NCI-H82 treated with DMSO at 0.1 percent for 48 hours (cell line): ENCODE measurements around the gene MCM9.
"Not testable (repeated sequence)": the region's sequence is repeated elsewhere in the genome, so short reads cannot be mapped to it uniquely, and the experiment has no call there.

Experiments
- DNase-seq: peaks from one replicate; lab custom pipeline; 2025; ENCODE audit not compliant: unreplicated experiment; lab: John Stamatoyannopoulos, UW

MCM9 gene

DNA sequence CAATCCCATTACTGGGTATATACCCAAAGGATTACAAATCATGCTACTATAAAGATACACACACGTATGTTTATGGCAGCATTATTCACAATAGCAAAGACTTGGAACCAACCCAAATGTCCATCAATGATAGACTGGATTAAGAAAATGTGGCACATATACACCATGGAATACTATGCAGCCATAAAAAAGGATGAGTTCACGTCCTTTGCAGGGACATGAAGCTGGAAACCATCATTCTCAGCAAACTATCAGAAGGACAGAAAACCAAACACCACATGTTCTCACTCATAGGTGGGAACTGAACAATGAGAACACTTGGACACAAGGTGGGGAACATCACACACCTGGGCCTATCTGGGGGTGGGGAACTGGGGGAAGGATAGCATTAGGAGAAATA lies 66.1 kb downstream of the MCM9 start:
- DNase-seq, result not testable (repeated sequence)

- no peak for DNase-seq
These were observed 67.8 kb downstream of the MCM9 start for GRCh38 chr6:118867181-118867580.

DNA sequence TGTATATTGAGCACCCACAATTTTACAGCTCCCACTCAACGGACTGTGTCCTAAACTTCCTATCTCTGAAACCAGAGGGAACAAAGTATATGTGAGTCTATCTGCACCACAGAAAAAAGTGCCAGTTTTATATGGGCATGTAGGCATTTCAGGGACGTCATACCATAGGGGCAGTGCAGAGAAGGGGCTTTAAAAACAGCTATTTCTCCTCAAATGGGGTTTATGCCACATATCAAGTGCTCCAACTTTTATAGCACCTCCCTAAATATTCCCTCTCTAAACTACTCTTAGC lies 69.9 kb downstream of the MCM9 start:
- no peak for DNase-seq

DNA sequence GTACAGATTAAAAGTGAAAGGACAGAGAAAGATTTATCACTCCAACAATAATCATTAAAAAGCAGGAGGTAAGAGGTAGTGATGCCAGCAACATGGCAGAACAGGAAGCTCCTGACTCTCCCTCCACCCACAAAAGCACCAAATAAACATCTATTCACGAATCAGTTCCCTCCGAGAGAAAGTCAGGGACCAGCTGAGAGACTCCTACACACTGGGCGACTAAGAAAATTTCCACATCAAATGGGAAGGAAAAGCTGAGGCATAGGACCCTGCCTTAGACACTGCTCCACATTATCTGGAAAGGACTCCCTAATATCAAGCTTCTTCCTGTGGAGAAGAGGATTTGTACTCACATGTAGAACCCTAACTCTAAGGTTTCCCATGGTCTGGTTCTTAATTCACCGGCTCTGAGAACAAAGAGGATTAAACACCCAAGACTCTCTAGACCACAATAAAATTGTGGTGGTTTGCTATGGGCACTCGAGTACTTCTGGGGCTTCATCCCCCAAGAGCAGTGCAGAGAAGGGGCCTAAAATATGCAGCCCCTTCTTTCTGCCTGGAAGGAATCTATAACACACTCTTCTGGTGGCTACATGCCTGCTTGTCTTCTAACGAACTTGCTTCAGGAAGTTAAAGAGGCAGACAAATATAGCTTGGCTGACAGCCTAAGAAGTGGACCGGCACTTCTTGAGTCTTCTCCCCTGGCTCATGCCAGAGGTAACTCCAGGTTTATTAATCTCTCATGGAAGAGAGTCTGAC lies 70.4 kb downstream of the MCM9 start:
- DNase-seq, result no peak

DNA sequence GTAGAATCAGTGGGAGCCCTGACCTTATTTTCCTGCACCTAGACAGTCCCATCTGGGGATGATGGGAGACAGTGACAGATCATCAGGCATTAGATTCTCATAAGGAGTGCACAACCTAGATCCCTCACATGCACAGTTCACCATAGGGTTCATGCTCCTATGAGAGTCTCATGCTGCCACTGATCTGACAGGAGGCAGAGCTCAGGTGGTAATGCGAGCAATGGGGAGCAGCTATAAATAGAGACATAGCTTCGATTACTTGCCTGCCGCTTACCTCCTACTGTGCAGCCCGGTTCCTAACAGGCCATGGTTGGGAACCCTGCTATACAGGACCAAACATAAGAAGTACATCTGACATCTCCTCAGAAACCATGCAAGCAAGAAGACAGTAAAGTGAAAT lies 72.5 kb downstream of the MCM9 start:
- no peak for DNase-seq

DNA sequence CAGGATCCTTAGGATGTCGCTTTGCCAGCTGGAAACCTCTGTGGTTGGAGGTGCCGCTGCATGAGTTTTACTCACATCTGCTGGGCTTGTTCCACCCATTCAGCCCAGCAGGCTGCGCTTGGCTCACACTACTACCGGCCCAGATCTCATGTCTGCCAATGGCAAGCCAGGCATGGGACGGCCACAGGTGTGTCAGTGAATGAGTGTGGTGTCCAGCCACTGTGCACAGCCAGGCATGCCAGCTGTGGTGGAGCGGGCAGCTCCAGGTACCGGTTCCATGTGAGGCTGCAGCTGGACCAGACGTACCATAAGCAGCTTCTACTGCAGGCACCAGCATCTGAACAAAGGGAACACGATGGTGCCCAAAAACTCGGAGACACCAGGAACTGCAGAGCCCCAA lies 74.1 kb downstream of the MCM9 start:
- no peak for DNase-seq

- no peak for DNase-seq
These were observed 74.6 kb downstream of the MCM9 start for GRCh38 chr6:118860363-118860762.

DNA sequence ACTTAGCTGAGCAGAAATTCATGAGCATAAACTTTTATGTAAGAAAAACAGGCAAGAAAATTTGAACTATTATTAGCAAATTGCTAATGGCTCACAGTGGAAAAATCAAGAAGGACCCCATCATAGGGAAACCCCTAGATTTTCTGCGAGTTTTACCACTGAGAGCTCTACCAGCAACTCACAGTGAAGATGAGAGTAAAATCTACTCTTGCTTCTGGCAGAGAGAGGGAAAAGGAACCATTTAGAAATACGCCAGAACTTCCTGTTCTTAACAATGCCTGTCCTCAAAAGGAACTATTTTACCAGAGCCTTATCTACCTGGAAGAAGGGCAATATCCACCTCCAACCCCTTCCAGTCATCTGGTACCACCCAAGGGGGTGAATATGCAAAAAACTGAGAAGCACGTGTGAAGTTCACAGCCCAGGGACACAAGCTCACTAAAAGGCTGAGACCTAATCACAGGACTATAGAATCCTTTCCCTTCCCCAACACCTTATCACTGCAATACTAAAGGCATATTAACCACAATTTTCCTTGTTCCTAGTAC lies 75.4 kb downstream of the MCM9 start:
- DNase-seq, result no peak

DNA sequence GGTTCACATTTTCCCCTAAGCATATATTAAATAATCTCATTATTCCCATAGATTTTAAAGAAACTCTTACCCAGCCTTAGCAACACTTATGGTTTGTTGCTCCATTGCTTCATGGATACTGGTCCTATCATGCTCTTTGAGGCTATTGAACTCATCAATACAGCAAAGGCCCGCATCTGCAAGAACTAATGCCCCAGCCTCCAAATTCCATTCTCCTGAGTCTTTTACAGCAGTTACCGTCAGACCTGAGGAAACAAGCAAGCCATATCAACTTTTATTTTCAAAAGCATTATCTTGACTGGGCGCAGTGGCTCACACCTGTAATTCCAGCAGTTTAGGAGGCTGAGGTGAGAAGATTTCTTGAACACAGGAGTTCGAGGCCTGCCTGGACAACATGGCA lies 78.7 kb downstream of the MCM9 start:
- no peak for DNase-seq

DNA sequence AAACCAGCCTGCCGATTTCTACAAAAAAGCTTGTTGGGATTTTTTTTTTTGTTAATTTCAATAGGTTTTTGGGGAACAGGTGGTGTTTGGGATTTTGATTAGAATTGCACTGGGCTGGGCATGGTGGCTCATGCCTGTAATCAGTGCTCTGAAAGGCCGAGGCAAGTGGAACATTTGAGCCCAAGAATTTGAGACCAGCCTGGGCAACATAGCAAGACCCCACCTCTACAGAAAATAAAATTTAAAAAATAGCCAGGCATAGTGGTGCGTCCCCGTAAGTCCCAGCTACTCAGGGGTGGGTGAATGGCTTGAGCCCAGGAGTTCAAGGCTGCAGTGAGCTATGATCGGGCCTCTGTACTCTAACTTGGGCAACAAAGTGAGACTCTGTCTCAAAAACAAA lies 81.6 kb downstream of the MCM9 start:
- DNase-seq, result no peak

- no peak for DNase-seq
These were observed 90.0 kb downstream of the MCM9 start for GRCh38 chr6:118844915-118845314.

DNA sequence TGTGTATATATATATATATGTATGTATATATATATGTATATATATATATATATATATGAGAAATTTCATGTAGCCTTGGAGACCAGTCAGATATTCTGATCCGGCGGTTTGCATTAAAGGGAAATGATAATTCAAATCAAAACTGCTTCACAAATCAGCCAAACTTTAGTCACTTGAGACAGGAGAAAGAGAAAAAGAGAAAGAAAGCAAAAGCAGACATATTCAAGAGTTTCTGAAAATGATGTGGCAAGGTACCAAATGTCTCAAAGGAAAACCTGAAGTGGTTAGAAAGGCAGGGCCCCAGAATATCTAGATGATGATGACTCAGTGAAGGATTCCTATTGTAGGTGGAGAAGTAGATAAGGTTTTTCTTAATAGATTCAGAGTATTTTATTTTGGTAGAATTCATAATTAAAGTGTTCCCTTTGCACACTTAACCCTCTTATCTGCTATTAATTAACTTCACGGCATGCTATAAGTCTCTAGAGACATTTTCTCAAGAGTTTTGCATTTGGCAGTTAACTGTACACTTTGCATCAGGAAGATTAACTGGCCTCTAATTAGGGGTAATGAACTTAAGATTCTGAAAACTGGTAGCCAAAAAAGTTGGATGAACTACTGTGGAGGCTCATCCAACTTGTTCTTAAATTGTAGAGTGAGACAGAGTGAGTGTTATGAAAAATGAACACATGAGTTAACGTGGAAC lies 91.1 kb downstream of the MCM9 start:
- DNase-seq, result no peak

DNA sequence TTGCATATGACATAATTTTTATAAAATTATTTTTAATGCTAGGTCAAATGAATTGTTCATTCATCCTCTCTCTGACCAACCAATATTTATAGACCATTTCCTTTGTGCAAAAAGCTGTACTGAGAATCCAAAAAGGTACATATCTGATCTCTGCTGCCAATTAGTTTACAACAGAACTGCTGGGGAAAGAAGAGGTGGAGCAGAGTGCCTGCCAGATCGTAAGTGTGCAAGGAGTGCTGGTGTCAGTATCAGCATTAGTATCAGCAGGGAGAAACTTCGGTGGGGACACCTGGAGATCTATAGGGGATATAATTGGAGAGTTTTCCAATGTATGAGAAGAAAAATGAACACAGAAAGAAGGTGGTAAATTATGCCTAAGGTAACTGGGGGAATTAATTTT lies 104.3 kb downstream of the MCM9 start:
- DNase-seq, result no peak

DNA sequence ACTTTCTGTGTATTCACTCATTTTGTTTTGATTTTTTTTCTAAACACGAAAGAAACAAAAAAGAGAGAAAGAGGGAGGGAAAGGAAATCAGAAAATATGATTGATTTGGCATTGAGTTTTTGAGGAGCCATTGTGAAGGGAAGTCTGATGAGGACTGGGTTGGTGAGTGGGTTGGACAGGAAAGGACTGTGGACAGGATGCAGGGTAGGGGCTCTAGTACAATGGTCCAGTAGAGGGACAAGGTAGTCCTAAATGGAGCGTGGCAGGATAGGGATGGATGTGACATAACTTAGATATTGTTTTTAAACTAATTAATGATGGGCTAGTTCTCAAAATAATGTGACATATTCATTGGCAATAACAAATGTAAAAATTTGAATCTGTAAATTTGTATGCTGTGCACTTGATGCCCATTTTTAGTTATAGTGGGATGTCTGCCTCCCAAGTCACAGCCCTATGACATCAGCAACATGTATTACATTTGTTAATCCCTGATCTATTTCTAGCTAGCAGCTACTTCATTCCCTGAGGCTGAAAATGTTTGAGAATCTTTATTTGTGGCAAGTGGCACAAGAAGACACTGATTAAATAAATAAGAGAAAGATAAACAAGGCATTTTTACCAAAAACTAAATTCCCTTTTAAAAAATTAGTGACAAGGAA lies 105.0 kb downstream of the MCM9 start:
- DNase-seq, result no peak

DNA sequence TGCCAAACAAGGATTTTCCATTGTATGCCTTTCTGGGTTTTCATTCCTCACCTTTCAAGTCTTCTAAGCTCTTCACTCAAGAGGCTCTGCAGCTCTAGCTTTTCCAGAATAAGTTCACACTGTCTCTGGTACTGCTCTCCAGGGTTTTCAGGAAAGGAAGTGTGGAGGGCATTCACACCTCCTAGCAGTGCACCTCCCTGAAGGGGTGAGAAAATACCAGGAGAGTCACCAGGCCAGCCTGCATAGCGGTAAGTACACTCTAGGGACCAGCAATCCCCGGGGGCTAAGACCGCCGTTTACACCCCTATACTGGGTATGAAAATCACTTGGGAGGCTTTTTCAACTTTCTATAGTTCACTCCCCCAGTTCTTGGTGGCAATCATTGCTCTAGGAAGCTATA lies 108.9 kb downstream of the MCM9 start:
- DNase-seq, result no peak

GRCh38 chr6:118825661-118826060 lies 109.3 kb downstream of the MCM9 start:
- DNase-seq, result no peak

DNA sequence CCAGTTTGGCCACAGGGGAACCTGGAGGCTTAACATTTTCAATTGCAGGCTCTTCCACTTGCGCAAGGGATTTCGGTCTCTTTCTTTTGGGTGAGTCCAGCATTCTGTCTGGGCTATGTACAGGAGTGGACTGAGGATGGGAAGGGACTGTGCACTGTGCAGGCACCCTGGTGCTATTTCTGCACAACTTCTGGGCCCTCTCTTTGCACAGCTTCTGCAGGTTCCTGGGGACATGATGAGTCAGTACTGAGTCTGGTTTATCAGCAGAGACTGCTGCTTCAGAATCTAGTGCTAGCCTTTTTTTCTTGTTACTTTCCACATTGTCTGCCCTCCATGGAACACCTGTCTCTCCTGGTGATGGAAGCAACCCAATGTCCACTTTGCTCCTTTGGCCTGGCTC lies 119.5 kb downstream of the MCM9 start:
- DNase-seq, result no peak

DNA sequence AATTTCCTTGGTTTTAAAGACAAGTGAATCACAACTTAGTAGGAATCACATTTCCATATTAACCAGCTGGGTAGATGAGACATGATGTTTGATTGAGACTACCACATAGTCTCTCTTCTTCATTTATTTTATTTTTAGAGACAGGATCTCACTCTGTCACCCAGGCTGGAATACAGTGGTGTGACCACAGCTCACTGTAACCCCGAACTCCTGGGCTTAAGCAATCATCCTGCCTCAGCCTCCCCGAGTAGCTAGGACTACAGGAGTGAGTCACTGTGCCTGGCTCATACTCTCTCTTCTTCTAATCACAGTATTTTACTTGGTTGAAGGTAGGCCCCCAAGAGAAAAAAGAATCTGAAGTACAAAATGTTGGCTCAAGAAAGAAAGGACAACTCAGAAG lies 121.2 kb downstream of the MCM9 start:
- no peak for DNase-seq

DNA sequence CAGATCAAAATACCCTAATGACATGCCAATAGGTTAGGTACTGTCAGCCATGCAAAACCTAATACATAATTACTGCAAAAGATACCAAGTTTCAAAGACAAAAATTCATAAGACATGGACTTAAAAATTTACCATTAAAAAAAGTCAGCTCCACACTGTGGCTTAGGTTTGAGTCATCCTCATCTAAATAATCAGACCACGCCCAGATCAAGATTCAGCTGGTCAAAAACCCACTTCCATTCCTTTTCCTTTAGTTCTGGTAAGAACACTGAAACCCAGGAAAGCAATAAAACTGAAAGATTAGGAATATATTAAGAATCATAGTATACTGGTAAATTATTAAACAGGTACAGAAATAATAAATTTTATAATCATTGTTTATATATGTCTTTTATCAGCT lies 122.0 kb downstream of the MCM9 start:
- no peak for DNase-seq

DNA sequence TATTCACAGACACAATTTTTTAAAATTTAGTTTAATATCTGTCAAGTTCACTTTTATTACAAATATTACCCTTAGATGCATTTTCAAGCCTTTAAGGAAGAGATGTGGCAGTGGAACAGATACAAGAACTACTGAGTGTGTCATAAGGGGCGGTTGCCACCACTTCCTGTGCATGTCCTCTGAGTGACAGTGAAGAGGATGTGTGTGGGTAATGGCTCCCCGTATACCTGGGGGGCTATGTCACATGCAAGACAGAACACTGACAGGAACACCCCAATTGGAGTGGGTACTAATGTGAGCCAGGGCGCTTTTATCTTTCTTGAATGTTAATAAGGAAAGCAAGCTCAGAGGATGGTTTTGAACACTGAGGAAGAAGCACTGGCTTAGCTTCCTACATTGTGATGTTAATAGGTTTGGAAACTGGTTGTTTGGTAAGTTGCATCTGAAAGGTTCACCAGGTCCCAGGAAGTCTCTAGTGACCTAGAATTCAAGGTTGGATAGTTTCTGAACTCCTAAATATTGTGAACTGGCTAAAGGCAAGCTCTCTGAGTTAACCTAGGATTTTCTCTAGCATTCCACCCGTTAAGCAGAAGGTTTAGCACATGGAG lies 124.4 kb downstream of the MCM9 start:
- no peak for DNase-seq

- DNase-seq, result no peak
These were observed 125.9 kb downstream of the MCM9 start for GRCh38 chr6:118808793-118809638.
